Kidney (tissue), 14 donors: ENCODE measurements around the gene TEN1. TPM values are rescaled to one million over a fixed set of nuclear protein-coding genes. Genes with fewer than 3 reads are reported as not detected.

ENCODE experiments used
- DNase-seq, 5 donors: peaks; one replicate each; pipeline ENCODE4 v3.0.0-alpha.2; 2013 to 2020
- FAIRE-seq: peaks from 2 replicates; lab custom pipeline; 2012; peaks lifted over from hg19 to GRCh38; lab: Jason Lieb, UNC
- H3K27ac ChIP-seq, 2 donors: one replicate each; pipeline ENCODE4 v1.7.0; 2013; ENCODE audit warnings: low read depth in 2 of 2, low read length in 2 of 2, inconsistent platforms in 1 of 2
- H3K27me3 ChIP-seq: one replicate; pipeline ENCODE4 v1.7.1; 2013; ENCODE audit warnings: low read length, inconsistent platforms; ENCODE audit not compliant: control insufficient read depth, insufficient read depth
- H3K36me3 ChIP-seq, 3 donors: one replicate each; pipeline versions ENCODE4 v1.7.0 to v1.7.1; 2013; ENCODE audit warnings: low read length in 3 of 3, control low read depth in 1 of 3, inconsistent platforms in 1 of 3; ENCODE audit not compliant: insufficient read depth in 3 of 3, control insufficient read depth in 2 of 3
- H3K4me1 ChIP-seq, 3 donors: one replicate each; pipeline versions ENCODE4 v1.7.0 to v1.7.1; 2013; ENCODE audit warnings: low read length in 3 of 3, inconsistent platforms in 1 of 3, low read depth in 1 of 3; ENCODE audit not compliant: control insufficient read depth in 2 of 3, insufficient read depth in 2 of 3
- H3K4me3 ChIP-seq, 3 donors: one replicate each; pipeline versions ENCODE4 v1.7.0 to v1.8.1; 2013; ENCODE audit warnings: low read length in 3 of 3, control low read depth in 1 of 3, inconsistent platforms in 1 of 3
- H3K9ac ChIP-seq, 3 donors: one replicate each; pipeline versions ENCODE4 v1.7.0 to v1.7.1; 2013; ENCODE audit warnings: low read length in 3 of 3, control low read depth in 1 of 3, inconsistent platforms in 1 of 3
- H3K9me3 ChIP-seq, 3 donors: one replicate each; pipeline versions ENCODE4 v1.7.0 to v1.7.1; 2013; ENCODE audit warnings: low read length in 3 of 3, control low read depth in 1 of 3, inconsistent platforms in 1 of 3; ENCODE audit not compliant: control insufficient read depth in 2 of 3, insufficient read depth in 1 of 3
- intact Hi-C: fragments of 100-400 bp; cut with DNase I; formaldehyde crosslinking; loops from one replicate; pipeline ENCODE4 v1.11.1; 2022
- polyA plus RNA-seq: library from polyadenylated mRNA; stranded (reverse); fragments of 350-450 nt; fragmentation: Illumina TruSeq; extraction: RNeasy Lipid Tissue Mini Kit (QIAGEN cat#74804); gene quantifications from one replicate; pipeline ENCODE4 v1.2.3, GENCODE V29; 2014; ENCODE audit warnings: low read depth, low replicate concordance; ENCODE audit not compliant: insufficient read depth
- total RNA-seq: library from RNA; stranded (reverse); fragmentation: NEBNext Ultra II Directional; extraction: Animal tissue kit (Norgen Biotek cat#: 25700); gene quantifications from one replicate; pipeline ENCODE4 v1.2.1, GENCODE V29; 2021
- TF ChIP-seq, protein P1 (sequence below): IDR thresholded peaks from 3 replicates; pipeline ENCODE4 v1.5.1; 2012; ENCODE audit warnings: mild to moderate bottlenecking, moderate library complexity, borderline replicate concordance; ENCODE audit not compliant: insufficient read depth; ENCODE audit errors: extremely low read depth
- donor health status: control.
- donor health status: control.
- donor health status: control.
- donor health status: control.
- donor health status: control.
- donor health status: DM: yes; HTN: yes; CAD: no.
- donor health status: Normal renal cell carcinoma (clear cell type).

TEN1 gene
- total and polyA plus RNA-seq, 2 donors from 2014 or later = 21.3 to 40.8 TPM

DNA sequence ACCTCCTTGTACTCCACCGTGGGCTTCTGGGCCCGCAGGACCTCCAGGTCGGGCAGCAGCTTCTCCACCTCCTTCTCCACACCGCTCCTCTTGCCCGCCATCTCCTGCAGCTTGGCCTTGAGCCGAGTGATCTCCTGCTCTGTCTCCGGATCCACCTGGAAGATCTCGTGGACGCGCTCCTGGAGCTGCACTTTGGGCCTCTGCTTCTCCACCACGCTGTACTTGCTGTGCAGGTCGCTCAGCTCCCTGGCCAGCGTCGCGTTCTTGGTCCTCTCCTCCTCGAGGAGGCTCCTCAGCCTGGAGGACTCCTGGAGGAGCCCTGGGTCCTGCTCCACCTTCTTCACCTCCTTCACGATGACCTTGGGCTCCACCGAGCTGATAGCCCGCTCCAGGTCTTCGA is 30.4 kb downstream of the TEN1 start:
- no peaks in the 10 kb centered on the region for H3K9me3 ChIP-seq
- TF ChIP-seq, protein P1, sequence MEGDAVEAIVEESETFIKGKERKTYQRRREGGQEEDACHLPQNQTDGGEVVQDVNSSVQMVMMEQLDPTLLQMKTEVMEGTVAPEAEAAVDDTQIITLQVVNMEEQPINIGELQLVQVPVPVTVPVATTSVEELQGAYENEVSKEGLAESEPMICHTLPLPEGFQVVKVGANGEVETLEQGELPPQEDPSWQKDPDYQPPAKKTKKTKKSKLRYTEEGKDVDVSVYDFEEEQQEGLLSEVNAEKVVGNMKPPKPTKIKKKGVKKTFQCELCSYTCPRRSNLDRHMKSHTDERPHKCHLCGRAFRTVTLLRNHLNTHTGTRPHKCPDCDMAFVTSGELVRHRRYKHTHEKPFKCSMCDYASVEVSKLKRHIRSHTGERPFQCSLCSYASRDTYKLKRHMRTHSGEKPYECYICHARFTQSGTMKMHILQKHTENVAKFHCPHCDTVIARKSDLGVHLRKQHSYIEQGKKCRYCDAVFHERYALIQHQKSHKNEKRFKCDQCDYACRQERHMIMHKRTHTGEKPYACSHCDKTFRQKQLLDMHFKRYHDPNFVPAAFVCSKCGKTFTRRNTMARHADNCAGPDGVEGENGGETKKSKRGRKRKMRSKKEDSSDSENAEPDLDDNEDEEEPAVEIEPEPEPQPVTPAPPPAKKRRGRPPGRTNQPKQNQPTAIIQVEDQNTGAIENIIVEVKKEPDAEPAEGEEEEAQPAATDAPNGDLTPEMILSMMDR = no peak
- no peak overlapping the region for H3K9ac ChIP-seq
- intact Hi-C loops = loop anchor here (10.0 kb wide), 1 partner anchor 95 kb away; no protein-coding TSS in a partner anchor
- DNase-seq (peak in 1 of 5 donors; percentile 51), FAIRE-seq (no peak)
- no peak overlapping the region for H3K27ac ChIP-seq
- peaks cover 0 to 7% (median 6%) of the 10 kb centered on the region in 3 donors for H3K36me3 ChIP-seq
- no peak overlapping the region for H3K4me3 ChIP-seq
- H3K4me1 ChIP-seq = no peaks in the 10 kb centered on the region
- H3K27me3 ChIP-seq = no peaks in the 10 kb centered on the region

DNA sequence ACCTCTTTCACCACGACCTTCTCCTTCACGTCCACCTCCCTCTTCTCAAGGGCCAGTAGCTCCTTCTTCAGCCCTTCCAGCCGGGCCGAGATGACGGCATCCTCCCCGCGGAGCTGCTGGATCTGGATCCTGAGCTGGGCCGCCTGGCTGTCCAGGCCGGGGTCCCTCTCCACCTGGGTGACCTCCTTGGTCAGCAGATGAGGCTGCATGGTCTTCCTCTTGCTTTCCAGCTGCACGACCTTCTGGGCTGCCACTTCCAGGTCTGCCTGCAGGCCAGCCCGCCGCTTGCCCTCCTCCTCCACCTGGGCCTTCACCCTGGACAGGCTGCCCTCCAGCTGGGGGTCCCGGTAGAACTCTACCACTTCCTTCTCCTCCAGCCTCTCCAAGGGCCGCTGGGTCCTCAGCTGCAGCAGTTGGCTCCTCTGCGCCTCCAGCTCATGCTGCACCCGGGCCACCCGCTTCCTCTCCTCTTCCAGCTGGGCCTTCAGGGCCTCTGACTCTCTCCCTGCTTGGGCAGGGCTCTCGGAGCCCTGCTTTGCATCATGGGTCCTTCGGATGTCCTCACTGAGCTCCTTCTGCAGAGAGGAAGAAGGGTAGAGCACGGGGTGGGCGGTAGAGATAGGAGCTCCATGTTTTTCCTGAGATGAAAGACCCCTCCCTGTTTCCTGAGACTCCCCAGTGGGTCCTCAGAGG is 31.1 kb downstream of the TEN1 start:
- H3K9me3 ChIP-seq = no peaks in the 10 kb centered on the region
- no peaks in the 10 kb centered on the region for H3K27me3 ChIP-seq
- FAIRE-seq = no peak
- H3K36me3 ChIP-seq = peaks cover 0 to 7% (median 6%) of the 10 kb centered on the region in 3 donors
- TF ChIP-seq, protein P1 = no peak
- peak in 1 of 5 donors; percentile 64 for DNase-seq
- no peak overlapping the region for H3K27ac ChIP-seq
- no peaks in the 10 kb centered on the region for H3K4me1 ChIP-seq
- no peak overlapping the region for H3K4me3 ChIP-seq
- H3K9ac ChIP-seq = no peak overlapping the region
- intact Hi-C loops = loop anchor here (10.0 kb wide), 2 partner anchors 95 to 275 kb away; no protein-coding TSS in a partner anchor

DNA sequence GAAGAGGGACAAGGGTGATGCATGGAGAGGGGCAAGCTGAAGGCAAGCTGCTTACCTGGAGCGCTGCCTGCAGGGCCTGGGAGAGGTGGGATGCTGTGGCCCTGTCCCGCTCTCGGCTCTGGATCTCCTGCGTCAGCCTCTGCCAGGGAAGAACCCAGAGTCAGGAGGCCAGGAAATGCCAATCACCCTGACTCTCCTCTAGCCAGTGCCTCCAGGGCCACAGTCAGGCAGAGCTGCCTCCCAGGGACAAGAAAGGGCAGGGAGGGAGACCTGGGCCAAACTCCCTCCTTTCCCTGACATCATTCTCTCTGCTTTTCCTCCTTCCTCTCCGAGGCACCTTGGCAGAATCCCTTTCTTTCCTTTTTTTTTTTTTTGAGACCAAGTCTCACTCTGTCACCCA is 32.9 kb downstream of the TEN1 start:
- intact Hi-C loops = loop anchor here (10.0 kb wide), 1 partner anchor 273 kb away; no protein-coding TSS in a partner anchor

More for the DNA sequence above, 32.9 kb downstream of the TEN1 start:
- no peaks in the 10 kb centered on the region for H3K27me3 ChIP-seq
- H3K9ac ChIP-seq = no peak overlapping the region
- TF ChIP-seq, protein P1 = no peak
- no peaks in the 10 kb centered on the region for H3K9me3 ChIP-seq
- FAIRE-seq (no peak), DNase-seq (no peak)
- no peak overlapping the region for H3K4me3 ChIP-seq
- H3K36me3 ChIP-seq = peaks cover 0 to 7% (median 6%) of the 10 kb centered on the region in 3 donors
- H3K27ac ChIP-seq = no peak overlapping the region
- no peaks in the 10 kb centered on the region for H3K4me1 ChIP-seq
